Lung microvascular endothelial cell (primary cell): ENCODE results near the gene AKNAD1. TPM values are rescaled to one million over a fixed set of nuclear protein-coding genes. Genes with fewer than 3 reads are reported as not detected.

Experiments used
- DNase-seq, 2 donors: peaks; one replicate each; pipeline versions ENCODE4 v3.0.0 to v3.0.0-alpha.2; 2010; ENCODE audit warnings: low read depth in 2 of 2
- total RNA-seq: library from RNA; depleted of rRNA; stranded (reverse); fragments of >200 nt; gene quantifications from 2 replicates; pipeline ENCODE4 v1.2.1, GENCODE V29; 2014

AKNAD1 gene, protein sequence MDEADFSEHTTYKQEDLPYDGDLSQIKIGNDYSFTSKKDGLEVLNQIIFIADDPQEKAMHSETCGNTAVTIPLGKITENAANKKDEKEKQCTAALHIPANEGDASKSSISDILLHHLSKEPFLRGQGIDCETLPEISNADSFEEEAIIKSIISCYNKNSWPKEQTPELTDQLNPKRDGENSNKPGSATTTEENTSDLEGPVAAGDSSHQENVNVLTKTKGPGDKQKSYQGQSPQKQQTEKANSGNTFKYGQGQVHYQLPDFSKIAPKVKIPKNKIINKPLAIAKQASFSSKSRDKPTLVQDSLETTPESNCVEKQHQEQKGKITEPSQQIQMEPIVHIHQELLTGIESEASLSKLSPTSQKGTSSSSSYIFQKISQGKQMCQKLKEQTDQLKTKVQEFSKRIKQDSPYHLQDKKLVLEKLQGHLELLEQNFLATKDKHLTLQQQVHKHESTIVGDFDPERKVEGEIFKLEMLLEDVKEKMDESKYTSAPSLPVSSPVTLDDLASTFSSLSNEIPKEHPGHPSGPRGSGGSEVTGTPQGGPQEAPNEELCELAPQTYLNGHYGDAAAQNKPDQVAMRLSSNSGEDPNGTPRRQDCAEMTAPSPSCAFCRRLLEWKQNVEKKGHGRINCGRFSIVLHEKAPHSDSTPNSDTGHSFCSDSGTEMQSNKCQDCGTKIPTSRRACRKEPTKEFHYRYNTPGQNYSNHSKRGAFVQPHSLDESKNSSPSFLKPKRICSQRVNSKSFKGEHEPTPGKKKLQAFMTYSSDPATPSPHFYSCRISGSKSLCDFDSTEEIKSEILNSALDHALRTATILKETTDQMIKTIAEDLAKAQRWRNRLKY
- total RNA-seq: 0.20 and 0.22 TPM in 2 replicates

GRCh38 chr1:108856994-108857393 lies at the start of gene AKNAD1:
TSS of gene AKNAD1 (minus strand) at chr1:108857094. CDS start at chr1:108852664, 4,430 bp downstream.
- no peak for DNase-seq

GRCh38 chr1:108901106-108901505 lies 44.2 kb upstream of the AKNAD1 start:
- no peak for DNase-seq

DNA sequence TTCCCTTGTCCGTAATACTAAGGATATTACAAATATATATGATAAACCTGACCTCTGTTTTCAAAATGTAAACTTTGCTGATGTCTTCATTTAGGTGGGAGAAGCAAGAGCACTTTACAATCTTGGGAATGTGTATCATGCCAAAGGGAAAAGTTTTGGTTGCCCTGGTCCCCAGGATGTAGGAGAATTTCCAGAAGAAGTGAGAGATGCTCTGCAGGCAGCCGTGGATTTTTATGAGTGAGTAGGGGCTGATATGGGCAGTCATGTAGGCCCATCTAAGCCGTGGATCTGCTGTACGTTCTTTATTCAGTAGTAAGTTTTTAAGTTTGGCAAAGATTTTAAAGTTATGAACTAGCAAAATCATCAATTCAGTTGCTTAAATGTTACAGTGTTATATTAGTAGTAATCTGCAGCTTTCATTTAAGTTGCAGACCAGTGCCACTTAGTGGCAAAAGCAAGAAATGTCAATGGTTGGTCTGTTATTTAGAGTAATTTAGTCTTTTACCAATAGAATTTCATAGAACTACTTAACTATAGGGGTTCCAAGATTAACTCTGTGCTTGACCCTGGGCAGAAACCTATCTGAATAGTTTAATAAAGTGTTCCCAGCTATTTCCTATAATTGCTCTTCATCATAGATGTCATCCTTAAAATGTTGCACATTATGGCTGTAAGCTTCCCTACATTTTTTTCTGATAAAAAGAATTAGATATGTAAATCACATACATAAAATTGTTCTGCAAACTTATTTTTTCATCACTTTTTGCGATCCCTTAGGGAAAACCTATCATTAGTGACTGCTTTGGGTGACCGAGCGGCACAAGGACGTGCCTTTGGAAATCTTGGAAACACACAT lies 41.2 kb upstream of the AKNAD1 start:
- peak; percentile 76 to 82 for DNase-seq

DNA sequence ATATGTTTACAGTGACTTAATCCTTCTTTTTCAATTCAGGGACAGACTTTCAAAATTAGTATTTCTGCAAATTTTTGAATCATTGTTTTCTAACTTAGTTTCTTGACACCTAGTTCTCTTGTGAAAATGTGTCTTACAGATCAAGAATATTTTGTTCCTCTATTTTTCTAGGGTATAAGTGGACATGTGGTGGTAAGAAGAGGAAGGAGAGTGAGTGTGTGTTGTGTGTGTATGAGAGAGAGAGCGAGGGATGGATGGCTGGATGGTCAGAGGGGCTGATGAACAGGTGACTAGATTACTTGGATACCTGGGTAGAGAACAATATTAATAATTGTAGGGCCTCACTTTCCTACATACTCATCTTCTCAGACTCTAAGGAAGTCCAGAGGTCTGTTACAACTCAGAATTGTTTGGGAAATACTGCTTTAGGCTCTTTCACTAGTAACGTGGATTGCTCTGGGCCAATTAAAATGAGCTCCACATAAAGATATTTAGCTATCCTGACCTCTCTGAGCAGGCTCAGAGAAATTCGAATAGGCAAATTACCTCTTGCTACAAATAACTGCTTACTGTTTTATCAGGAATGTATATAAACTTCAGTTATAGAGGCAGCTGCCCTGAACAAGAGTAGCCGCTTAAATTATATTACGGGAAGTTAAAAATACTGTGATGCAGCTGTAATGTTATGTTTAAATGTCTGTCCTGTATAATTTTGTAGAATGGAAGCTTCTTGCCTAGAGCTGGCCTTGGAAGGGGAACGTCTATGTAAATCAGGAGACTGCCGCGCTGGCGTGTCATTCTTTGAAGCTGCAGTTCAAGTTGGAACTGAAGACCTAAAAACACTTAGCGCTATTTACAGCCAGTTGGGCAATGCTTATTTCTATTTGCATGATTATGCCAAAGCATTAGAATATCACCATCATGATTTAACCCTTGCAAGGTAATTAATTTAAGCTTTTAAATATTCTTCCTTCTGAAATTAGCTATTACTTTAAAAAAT lies 39.6 kb upstream of the AKNAD1 start:
- DNase-seq: no peak

DNA sequence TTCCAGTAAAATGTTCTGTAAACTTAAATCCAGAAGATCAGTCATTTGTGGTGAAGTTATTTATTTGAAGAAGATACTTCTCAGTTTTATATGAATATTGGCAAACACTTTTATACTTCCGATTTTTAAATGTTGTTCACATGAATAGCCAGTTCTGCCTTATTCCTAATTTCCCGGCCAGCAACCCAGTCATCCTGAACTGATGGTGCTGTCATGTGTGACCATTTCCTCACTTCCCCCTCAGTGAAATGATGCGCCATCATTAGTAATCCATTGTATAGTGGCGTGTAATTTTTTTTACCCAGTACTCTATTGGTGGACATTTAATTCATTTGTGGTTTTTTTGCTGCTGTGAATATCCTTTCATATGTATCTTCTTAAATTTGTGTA lies 36.2 kb upstream of the AKNAD1 start:
- DNase-seq: peak; percentile 26 to 81

- peak in 1 of 2 donors; percentile 19 for DNase-seq
Measured at GRCh38 chr1:108892356-108893140, 35.7 kb upstream of the AKNAD1 start.

DNA sequence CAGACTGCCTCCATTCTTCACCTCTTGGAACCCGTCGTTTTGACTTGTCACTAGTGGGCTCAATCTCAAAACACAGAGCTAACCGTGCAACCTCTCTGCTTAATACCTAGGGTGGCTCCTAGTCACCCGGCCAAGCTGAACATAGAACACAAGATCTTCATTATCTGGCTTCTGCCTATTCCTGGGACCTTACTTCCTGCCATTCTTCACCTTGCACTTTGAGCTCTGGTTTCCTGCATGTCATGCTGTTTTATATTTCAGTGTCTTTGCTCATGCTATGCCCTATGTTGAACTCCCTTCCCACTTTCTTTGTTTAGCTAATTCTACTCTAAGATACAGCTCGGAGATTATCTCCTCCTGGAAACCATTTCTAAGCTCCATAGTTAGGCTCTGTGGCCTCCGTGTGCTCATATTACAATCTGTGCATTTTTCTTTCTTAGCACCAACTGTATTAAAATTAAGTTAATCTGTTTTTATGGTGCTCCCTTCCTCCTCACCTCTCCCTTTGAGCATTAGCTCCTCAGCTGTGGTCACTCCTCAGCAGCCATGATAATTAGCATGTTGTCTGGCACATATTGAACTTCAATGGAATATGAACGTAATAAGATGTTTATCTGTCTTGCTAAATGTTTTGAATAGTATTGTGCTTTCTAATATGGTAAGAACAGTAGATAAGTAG lies 33.0 kb upstream of the AKNAD1 start:
- DNase-seq: peak in 1 of 2 donors; percentile 55

DNA sequence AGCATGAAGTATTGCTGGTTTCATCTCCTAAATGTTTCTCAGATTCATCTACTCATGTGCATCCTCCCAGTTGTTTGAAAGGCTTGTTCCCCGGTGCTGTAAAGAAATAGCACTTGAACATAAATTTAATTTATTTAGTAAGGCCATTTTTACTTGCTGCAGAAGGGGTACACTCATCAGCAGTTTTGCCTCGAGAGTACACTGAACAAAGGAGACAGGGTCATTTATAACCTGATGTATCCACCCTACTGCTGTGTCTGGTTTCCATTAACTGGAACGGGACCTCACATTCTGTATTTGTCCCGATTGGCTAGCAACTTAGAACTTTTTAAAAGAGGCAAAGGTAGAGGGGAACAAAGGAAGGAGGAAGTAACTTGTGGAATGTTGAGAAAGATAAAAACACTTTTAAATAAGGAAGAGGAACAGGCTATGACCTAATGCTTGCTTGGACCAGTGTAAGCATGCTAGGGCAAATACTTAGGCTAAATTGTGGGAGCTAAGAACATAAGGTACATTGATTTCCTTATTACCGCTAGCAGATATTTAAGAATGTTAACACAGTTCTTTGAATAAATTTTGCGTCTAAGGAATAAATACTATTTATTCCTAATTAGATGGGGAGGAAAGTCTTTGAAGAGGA lies 32.2 kb upstream of the AKNAD1 start:
- DNase-seq: peak in 1 of 2 donors; percentile 6

DNA sequence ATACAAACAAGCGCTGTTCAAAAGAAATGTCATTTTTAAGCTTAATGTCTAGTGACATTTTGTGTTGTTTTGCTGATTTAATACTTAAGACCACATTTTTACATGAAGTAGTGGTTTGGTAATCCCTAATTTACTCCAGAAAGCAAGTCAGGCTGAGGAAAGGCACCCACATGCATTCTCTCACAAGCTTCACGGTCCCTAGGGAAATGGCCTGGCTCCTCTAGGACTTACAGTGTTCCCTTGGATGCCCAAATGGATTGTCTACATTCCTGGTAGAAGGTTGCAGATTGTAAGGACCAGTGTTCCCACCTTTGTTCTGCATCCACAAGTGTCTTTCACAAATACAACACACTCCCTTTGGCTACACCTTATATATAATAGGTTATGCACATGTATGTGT lies 29.4 kb upstream of the AKNAD1 start:
- no peak for DNase-seq

GRCh38 chr1:108884968-108885367 lies 28.1 kb upstream of the AKNAD1 start:
- no peak for DNase-seq

- DNase-seq: no peak
Measured at GRCh38 chr1:108882837-108883236, 25.9 kb upstream of the AKNAD1 start.

- DNase-seq: no peak
Measured at GRCh38 chr1:108881369-108881768, 24.5 kb upstream of the AKNAD1 start.

DNA sequence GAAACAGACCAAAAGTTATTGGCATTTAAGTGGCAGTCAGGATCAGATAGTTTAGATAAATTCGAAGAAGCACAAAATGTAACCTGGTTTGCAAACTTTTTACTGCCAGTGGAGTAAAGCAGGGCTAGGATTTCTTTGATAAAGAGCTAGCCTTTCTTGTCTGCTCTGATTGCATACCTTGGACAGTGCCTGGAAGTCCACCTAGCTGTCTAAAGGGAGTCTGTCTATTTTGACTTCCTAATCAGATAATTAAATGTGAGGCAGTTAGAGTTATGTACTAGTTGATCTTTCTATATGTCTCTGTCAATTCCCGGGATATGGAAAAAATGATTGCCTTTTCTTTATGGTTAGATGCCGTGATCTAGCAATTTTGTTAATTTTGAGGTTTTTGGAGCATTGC lies 24.0 kb upstream of the AKNAD1 start:
- DNase-seq: peak; percentile 6 to 17

DNA sequence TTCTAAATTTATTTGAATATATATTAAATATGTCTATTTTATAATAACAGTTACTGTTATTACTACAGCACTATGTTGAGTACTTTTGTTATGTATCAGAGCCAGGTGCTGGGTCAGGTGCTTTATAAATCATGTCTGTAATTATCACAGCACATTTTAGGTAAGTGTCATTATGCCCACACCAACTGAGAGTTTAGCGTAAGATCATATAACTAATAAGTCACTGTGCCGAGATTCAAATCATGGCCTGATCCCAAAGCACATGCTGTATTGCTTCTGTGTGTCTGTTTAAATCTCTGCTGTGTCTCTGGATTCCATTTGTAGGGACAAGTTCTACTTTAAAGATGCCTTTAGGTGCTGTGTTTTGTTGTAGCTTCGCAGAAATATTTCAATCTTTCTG lies 21.8 kb upstream of the AKNAD1 start:
- no peak for DNase-seq

DNA sequence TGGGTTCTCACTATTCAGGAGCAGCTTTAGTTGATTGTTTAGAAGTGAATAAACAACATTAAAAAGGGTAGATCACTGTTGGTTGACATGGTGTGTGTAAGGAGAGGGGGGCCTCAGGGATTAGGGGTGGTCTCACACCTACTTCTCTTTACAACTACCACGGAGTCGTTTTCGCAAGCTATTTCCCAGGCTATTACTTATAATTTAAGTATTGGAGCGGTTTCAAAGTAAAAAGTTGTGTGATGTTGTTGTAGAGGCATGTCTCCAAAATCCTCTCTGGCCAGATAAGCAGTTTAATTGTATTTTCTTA lies 21.2 kb upstream of the AKNAD1 start:
- no peak for DNase-seq

- peak; percentile 37 to 47 for DNase-seq
Measured at GRCh38 chr1:108877348-108878159, 20.7 kb upstream of the AKNAD1 start.

DNA sequence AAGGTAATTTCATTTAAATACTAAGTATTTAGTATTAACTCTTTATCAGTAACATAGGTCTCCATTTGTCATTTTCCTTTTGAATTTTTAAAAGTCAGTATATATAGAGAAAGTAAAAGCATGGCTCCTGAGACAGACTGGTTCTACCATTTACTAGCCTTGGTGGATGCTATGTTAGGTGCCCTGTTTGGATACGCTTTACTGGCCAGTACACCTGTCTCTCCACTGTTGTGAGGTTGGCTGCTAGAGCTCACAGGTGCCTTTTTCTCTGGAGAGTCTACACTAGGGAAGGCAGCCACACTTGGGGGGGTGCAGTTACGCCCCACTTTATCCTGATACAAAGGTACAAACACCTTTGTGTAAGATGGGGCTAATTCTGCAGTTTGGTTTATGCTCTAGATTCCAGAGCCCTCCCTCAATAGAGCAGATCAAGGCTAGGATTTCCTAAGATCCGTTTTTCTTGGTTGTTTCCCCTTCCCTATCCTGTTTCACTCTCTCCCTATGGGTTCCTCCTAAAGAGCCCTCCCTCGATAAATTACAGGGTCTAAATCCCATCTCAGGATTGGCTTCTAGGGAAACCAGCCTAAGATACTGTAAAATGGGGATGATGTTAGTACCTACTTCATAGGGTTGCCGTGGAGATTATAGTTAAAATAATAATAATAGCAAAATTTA lies 14.3 kb upstream of the AKNAD1 start:
- DNase-seq: no peak
